T-helper 1 cell treated with Interleukin-12 subunit alpha and Interleukin-12 subunit beta and Interleukin-4 antibody, amounts not matched to agents 30 ng/mL and 1 ng/mL, for 36 hours (primary cell): ENCODE measurements around the gene PLD3. TPM values are rescaled to one million over a fixed set of nuclear protein-coding genes. Genes with fewer than 3 reads are reported as not detected.

Experiments used
- intact Hi-C: fragments of 100-400 bp; cut with micrococcal nuclease; formaldehyde crosslinking; loops from one replicate; pipeline ENCODE4 v1.15.1; 2024
- total RNA-seq: library from RNA; stranded (reverse); gene quantifications from 2 replicates; pipeline ENCODE4 v1.2.3, GENCODE V29; 2022

Gene PLD3
- total RNA-seq, 1 donor from 2014 or later = 67.0 TPM

- intact Hi-C loops = loop anchor here (1.0 to 10.0 kb wide), 8 partner anchors 8 to 1440 kb away; partner anchors contain the start of genes AKT2, C19orf47, FBL and PLD3
These were observed 76.3 kb downstream of the PLD3 start for GRCh38 chr19:40424637-40425449.

- intact Hi-C loops = loop anchor here (1.0 to 10.0 kb wide), 12 partner anchors 8 to 1439 kb away; partner anchors contain the start of genes AKT2, BLVRB, C19orf47 and FBL
These were observed 77.2 kb downstream of the PLD3 start, which contains the start of gene SERTAD1 for GRCh38 chr19:40425450-40426287. SERTAD1 (minus strand) TSS chr19:40425992; CDS start chr19:40423546, 2,446 bp downstream.

Other genes with a start within 250 kb of the PLD3 start
- gene MAP3K10, start 157.3 kb upstream of the PLD3 start, total RNA-seq = 16.8 and 21.9 TPM in 2 replicates
- not detected in 2 replicates for gene TTC9B, start 130.3 kb upstream of the PLD3 start, total RNA-seq
- gene CCNP, start 122.0 kb upstream of the PLD3 start, total RNA-seq = 0.27 and 0.41 TPM in 2 replicates
- 136 and 146 TPM in 2 replicates for gene AKT2, start 63.4 kb upstream of the PLD3 start, total RNA-seq
- 19.1 and 21.8 TPM in 2 replicates for gene C19orf47, start 298 bp upstream of the PLD3 start, total RNA-seq
- gene HIPK4, start 41.5 kb downstream of the PLD3 start, total RNA-seq = 0.07 TPM in 1 of 2 replicates, not detected in the other
- gene PRX, start 64.7 kb downstream of the PLD3 start, total RNA-seq = 0.66 and 0.68 TPM in 2 replicates
- gene SERTAD1, start 77.3 kb downstream of the PLD3 start, total RNA-seq = 13.9 and 14.3 TPM in 2 replicates
- gene SERTAD3, start 95.6 kb downstream of the PLD3 start, total RNA-seq = 11.3 and 17.0 TPM in 2 replicates
- gene BLVRB, start 117.0 kb downstream of the PLD3 start, total RNA-seq = 10.2 and 10.8 TPM in 2 replicates
- gene SPTBN4, start 118.3 kb downstream of the PLD3 start, total RNA-seq = 0.15 TPM in 2 replicates
- 156 and 166 TPM in 2 replicates for gene SHKBP1, start 228.2 kb downstream of the PLD3 start, total RNA-seq